Activated T-cell treated with anti-CD3 and anti-CD28 coated beads for 1 hour (primary cell): ENCODE results near the gene NDUFA11.
"Not testable (repeated sequence)": the region's sequence is repeated elsewhere in the genome, so short reads cannot be mapped to it uniquely, and the experiment has no call there.

Experiments used
- DNase-seq: peaks from one replicate; pipeline ENCODE4 v3.0.0-alpha.2; 2020; ENCODE audit warnings: low read depth

NDUFA11 gene

DNA sequence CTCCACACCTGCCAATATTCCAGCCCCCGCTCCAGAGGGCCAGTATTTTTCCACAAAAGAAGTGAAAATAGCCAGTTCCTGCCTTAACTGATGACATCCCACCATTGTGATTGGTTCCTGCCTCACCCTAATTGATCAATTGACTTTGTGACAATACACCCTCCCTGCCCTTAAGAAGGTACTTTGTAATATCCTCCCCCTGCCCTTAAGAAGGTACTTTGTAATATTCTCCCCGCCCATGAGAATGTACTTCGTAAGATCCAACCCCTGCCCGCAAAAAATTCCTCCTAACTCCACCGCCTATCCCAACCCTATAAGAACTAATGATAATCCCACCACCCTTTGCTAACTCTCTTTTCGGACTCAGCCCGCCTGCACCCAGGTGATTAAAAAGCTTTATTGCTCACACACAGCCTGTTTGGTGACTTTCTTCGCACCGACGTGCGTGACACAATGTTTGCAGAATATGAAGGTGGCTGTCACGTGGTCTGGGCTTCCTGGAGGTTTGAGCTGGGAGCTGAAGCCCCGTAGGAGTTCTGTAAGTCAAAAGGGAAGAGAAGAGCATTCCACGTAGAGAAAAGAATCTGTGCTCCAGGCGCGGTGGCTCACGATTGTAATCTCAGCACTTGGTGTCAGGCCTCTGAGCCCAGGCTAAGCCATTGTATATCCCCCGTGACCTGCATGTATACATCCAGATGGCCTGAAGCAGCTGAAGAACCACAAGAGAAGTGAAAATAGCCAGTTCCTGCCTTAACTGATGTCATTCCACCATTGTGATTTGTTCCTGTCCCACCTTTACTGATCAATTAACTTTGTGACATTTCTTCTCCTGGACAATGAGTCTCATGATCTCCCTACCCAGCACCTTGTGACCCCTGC is 46.1 kb downstream of the NDUFA11 start:
- no peak for DNase-seq

DNA sequence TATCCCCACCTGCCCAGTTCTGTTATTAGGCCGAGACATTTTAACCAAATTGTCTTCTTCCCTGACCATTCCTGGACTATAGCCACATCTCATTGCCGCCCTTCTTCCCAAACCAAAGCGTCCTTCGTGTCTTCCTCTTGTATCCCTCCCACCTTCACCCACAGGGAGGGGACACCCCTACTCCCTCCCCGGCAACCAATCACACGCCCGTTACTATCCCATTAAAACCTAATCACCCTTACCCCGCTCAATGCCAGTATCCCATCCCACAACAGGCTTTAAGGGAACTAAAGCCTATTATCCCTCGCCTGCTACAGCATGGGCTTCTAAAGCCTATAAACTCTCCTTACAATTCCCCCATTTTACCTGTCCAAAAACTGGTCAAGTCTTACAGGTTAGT is 48.4 kb downstream of the NDUFA11 start:
- not testable (repeated sequence) for DNase-seq

DNA sequence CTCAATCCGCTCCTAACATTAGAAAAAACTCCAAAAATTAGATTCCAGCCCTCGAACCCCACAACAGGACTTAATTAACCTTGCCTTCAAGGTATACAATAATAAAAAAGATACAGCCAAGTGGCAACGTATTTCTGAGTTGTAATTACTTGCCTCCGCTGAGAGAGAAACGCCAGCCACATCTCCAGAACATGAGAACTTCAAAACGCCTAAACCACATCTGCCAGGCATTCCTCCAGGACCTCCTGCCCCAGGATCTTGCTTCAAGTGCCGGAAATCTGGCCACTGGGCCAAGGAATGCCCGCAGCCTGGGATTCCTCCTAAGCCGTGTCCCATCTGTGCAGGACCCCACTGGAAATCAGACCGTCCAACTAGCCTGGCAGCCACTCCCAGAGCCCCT is 49.5 kb downstream of the NDUFA11 start:
- DNase-seq, result not testable (repeated sequence)

DNA sequence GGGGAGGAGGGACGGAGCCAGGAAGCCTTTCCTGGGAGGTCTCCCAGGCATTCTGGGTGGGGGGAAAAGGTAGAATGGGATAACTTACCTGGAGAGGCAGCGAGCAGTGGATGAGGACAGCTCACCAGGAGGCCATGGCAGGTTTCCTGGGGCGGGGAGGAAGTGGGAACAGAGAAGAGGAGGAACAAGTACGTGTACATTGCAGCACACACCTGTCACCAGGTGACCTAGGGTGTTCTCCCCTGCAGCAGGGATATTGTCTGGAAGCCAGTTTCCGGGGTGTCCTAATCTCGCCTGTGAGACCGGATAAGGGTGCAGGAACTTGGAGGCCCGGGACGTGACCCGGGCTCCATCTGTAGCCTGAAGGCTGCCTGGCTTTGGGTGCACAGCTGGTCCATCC is 52.3 kb downstream of the NDUFA11 start, which contains the start of gene FUT3:
Gene FUT3 (minus strand): TSS at position 148 of the 400 bp plus-strand sequence.
- DNase-seq, result no peak

DNA sequence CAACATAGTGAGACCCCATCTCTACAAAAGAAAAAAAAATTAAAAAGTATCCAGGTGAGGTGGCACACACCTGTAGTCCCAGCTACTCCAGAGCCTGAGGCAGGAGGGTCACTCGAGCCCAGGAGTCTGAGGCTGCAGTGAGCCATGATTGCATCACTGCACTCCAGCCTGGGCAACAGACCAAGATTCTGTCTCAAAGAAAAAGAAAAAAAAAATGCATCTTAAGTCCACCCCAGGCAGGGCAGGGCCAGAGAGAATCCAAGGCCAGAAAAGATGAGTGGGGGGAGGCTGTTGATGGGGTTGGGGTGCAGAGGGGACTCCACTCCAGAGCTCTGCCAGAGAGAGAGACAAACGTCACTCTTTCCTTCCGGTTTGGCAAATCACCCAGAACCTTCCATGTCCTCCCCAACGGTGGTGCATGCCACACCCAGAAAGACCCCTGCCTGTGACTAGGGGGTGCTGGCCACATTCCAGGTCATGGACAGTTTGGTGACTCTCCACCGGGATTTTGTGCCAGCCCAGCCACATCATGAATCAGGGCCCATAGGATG is 52.8 kb downstream of the NDUFA11 start:
- no peak for DNase-seq

DNA sequence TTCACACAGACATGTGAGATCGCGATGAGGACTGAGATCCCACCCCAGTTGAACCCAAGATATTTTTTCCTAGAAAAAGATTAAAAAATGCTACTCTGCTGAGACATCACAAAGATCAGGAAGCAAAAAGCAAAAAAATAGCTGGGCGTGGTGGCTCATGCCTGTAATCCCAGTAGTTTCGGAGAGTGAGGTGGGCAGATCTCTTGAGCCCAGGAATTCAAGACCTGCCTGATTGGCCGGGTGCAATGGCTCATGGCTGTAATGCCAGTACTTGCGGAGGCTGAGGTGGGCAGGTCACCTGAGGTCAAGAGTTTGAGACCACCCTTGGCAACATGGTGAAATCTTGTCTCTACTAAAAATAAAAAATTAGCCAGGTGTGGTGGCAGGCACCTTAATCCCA is 53.4 kb downstream of the NDUFA11 start:
- DNase-seq, result no peak

DNA sequence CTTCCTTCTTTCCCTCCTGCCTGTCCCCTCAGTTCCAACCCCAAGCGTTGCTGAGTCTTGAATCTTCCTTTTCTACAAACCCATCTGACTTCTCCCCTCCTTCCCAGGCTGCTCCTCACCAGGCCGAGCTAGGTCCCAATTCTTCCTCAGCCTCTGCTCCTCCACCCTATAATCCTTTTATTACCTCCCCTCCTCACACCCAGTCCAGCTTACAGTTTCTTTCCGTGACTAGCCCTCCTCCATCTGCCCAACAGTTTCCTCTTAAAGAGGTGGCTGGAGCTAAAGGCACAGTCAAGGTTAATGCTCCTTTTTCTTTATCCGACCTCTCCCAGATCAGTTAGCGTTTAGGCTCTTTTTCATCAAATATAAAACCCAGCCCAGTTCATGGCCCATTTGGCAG is 55.0 kb downstream of the NDUFA11 start:
- DNase-seq, result not testable (repeated sequence)

DNA sequence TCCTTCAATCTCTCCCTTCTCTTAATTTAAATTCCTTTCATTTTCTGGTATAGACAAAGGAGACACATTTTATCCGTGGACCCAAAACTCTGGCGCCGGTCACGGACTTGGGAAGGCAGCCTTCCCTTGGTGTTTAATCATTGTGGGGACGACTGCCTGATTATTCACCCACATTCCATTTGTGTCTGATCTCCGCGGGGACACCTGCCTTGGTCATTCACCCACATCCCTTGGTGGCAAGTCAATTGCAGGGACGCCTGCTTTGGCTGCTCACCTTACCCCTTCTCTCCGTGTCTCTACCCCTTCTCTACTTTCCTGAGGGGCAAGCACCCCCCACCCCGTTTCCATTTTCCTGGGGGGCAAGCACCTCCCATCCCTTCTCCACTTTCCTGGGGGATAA is 55.7 kb downstream of the NDUFA11 start:
- not testable (repeated sequence) for DNase-seq
